ENCODE data around the gene CCDC32. TPM values are rescaled to one million over a fixed set of nuclear protein-coding genes. Genes with fewer than 3 reads are reported as not detected.

CCDC32 gene
- total RNA-seq, 1 experiment from 2014 or later, result 22.2 TPM

DNA sequence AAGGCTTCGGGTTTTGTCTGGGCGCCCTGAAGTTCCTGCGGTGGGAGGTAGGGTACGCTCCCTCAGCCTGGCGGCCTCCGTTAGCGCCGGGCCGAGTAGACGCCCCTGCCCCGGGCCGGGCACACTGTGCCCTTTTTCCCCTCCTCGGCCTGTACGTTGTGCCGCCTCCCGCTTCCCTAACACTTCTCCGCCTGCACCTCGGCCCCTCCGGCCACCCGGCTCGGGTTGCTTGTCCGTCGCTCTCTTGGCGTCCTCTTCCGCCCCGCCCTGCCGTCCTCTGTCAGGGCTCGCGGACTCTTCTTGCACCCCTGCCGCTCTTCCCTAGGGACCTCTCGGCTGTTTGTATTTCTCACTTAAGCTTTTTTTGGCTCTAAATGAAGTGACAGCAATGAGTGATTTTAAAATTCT, 29.6 kb upstream of the CCDC32 start:
- peaks cover 7% of the 10 kb centered on the region; the same call in 1 of the 2 replicates for H3F3A ChIP-seq (ENCODE audit: insufficient read depth, low read depth)
- H3K79me2 ChIP-seq (ENCODE audit: low read depth), result peaks cover 44% of the 10 kb centered on the region
- DNase-seq, result peak; percentile 37 to 63
- H3K4me1 ChIP-seq (replicated peaks; ENCODE audit: insufficient read depth), result peaks cover 8% of the 10 kb centered on the region; the same call in 1 of the 2 replicates
- TSS peak; percentile 74 for BruUV-seq (replicated peaks)
- TF ChIP-seq EZH2 (IDR thresholded peaks at IDR 0.05; ENCODE audit: low read depth), result no peak
- TF ChIP-seq, protein P1, sequence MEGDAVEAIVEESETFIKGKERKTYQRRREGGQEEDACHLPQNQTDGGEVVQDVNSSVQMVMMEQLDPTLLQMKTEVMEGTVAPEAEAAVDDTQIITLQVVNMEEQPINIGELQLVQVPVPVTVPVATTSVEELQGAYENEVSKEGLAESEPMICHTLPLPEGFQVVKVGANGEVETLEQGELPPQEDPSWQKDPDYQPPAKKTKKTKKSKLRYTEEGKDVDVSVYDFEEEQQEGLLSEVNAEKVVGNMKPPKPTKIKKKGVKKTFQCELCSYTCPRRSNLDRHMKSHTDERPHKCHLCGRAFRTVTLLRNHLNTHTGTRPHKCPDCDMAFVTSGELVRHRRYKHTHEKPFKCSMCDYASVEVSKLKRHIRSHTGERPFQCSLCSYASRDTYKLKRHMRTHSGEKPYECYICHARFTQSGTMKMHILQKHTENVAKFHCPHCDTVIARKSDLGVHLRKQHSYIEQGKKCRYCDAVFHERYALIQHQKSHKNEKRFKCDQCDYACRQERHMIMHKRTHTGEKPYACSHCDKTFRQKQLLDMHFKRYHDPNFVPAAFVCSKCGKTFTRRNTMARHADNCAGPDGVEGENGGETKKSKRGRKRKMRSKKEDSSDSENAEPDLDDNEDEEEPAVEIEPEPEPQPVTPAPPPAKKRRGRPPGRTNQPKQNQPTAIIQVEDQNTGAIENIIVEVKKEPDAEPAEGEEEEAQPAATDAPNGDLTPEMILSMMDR (conservative IDR thresholded peaks at IDR 0.05), result no peak
- CTCF ChIA-PET, result interaction anchor here (1.0 kb wide), 1 partner anchor 85 kb away, joined by 8 read pairs; no protein-coding TSS in a partner anchor
- H2AFZ ChIP-seq, result peak overlapping the region; percentile 97
- peak overlapping the region; percentile 88 for H3K27ac ChIP-seq
- no peaks in the 10 kb centered on the region for H3K27me3 ChIP-seq (ENCODE audit: insufficient read depth, low read depth)
- H3K4me2 ChIP-seq, result peak overlapping the region; percentile 98
- H4K20me1 ChIP-seq (ENCODE audit: insufficient read depth), result no peaks in the 10 kb centered on the region
- no peaks in the 10 kb centered on the region for H3K9me3 ChIP-seq (ENCODE audit: insufficient read depth, low read depth)
- no peaks in the 10 kb centered on the region for H3K36me3 ChIP-seq (ENCODE audit: low read depth)
- intact Hi-C loops (cut with micrococcal nuclease; ENCODE audit: unreplicated experiment), result loop anchor here (10.0 kb wide), 1 partner anchor 180 kb away; no protein-coding TSS in a partner anchor
- POLR2A ChIA-PET (ENCODE audit: unreplicated experiment), result interaction anchor here (0.6 kb wide), 1 partner anchor 254 kb away, joined by 4 read pairs; the partner anchor contains the start of gene CCDC9B
- H3K9me2 ChIP-seq (ENCODE audit: insufficient read depth), result no peaks in the 10 kb centered on the region
- H3K4me3 ChIP-seq, result peak overlapping the region; percentile 93

DNA sequence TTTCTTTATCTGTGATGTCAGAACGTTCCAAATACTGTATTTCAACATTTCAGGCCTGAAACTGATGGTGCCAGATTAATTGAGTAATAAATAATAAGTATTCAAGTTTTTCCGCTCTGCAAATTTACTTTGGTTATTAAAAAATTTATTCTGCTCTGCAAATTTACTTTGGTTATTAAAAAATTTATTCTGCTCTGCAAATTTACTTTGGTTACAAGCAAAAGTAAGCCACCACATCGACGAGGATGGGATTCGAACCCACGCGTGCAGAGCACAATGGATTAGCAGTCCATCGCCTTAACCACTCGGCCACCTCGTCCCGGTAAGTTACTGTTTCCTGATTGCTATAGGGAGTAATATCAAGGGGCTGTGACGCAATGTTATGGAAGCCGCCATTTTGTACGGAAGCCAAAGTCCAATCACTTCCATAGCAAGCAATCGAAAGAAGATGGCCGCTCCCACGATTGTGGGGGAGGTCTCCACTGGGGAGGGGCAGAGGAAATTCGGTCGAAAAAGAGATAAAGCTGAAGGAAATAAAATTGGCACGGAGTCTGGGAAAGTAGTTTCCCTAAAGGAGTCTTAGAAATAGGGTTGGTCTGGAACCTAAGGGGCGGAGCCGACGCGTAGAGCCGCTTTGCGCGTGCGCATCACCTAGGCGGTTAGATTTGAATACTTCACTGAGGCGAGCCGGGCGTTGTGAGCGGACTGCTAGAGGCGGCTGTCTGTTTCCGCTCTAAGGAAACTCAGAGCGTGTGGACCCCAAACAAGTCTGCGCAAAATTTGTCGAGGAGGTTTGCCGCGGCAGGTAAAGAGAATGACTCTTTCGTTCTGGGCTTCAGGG, 29.0 kb upstream of the CCDC32 start, which contains the start of gene KNL1:
TSS of gene KNL1 (plus strand) at position 662 of the 841 bp plus-strand sequence. CDS start 8,683 bp downstream, outside the sequence.
- Histone ChIP-seq H3K4me2 (peak within 1 kb of the TSS; percentile 98), H3K9me3 (ENCODE audit: insufficient read depth, low read depth) (no peaks in the 10 kb centered on the region), H3K4me3 (peak within 1 kb of the TSS; percentile 93), H3K79me2 (ENCODE audit: low read depth) (peaks cover 40% of the 10 kb centered on the region), H3K4me1 (replicated peaks; ENCODE audit: insufficient read depth) (peaks cover 8% of the 10 kb centered on the region; the same call in 1 of the 2 replicates), H3K27me3 (ENCODE audit: insufficient read depth, low read depth) (no peaks in the 10 kb centered on the region), H3F3A (ENCODE audit: insufficient read depth, low read depth) (peaks cover 9% of the 10 kb centered on the region; the same call in 1 of the 2 replicates), H3K27ac (peak within 1 kb of the TSS; percentile 88), H3K9me2 (ENCODE audit: insufficient read depth) (no peaks in the 10 kb centered on the region), H3K36me3 (ENCODE audit: low read depth) (no peaks in the 10 kb centered on the region), H2AFZ (peak within 1 kb of the TSS; percentile 97), H4K20me1 (ENCODE audit: insufficient read depth) (no peaks in the 10 kb centered on the region)
- no peak for TF ChIP-seq EZH2 (IDR thresholded peaks at IDR 0.05; ENCODE audit: low read depth)
- TF ChIP-seq, protein P1 (conservative IDR thresholded peaks at IDR 0.05), result no peak
- POLR2A ChIA-PET (ENCODE audit: unreplicated experiment), result no interaction called here
- BruUV-seq (replicated peaks), result TSS peak; percentile 44
- intact Hi-C loops (cut with micrococcal nuclease; ENCODE audit: unreplicated experiment), result loop anchor here (10.0 kb wide), 1 partner anchor 181 kb away; no protein-coding TSS in a partner anchor
- DNase-seq, result peak; percentile 79 to 94
- CTCF ChIA-PET, result no interaction called here

DNA sequence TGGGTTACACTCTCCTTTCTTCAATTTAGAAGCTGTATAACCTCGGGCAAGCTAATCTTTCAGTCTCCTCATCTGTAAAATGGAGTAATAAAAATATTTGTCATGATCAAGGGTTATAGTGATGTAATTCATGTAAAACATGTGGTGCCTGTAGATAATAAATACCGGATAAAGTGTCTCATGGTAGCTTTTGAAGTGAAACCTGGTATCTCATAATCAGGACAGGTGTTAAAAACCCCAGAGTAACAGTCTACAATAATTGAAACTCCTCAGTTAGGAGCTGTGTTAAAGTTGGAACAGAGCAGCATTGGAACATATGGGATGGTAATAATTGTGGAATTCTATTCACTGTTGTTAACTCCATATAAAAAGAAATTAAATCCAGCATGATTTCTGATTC, 28.3 kb upstream of the CCDC32 start:
- no peak overlapping the region for H2AFZ ChIP-seq
- DNase-seq, result no peak
- H3K27me3 ChIP-seq (ENCODE audit: insufficient read depth, low read depth), result no peaks in the 10 kb centered on the region
- H3K4me2 ChIP-seq, result peak overlapping the region; percentile 98
- POLR2A ChIA-PET (ENCODE audit: unreplicated experiment), result no interaction called here
- no TSS peak for BruUV-seq (replicated peaks)
- no peak for TF ChIP-seq EZH2 (IDR thresholded peaks at IDR 0.05; ENCODE audit: low read depth)
- TF ChIP-seq, protein P1 (conservative IDR thresholded peaks at IDR 0.05), result no peak
- peaks cover 8% of the 10 kb centered on the region; the same call in 1 of the 2 replicates for H3K4me1 ChIP-seq (replicated peaks; ENCODE audit: insufficient read depth)
- no peaks in the 10 kb centered on the region for H3K9me2 ChIP-seq (ENCODE audit: insufficient read depth)
- CTCF ChIA-PET, result no interaction called here
- intact Hi-C loops (cut with micrococcal nuclease; ENCODE audit: unreplicated experiment), result loop anchor here (10.0 kb wide), 1 partner anchor 182 kb away; no protein-coding TSS in a partner anchor
- H4K20me1 ChIP-seq (ENCODE audit: insufficient read depth), result no peaks in the 10 kb centered on the region
- no peaks in the 10 kb centered on the region for H3K36me3 ChIP-seq (ENCODE audit: low read depth)
- H3K4me3 ChIP-seq, result 0 out of 2 replicates have a peak overlapping the region, but pooled peaks have one; percentile 21
- H3K27ac ChIP-seq, result no peak overlapping the region
- peaks cover 9% of the 10 kb centered on the region; the same call in 1 of the 2 replicates for H3F3A ChIP-seq (ENCODE audit: insufficient read depth, low read depth)
- H3K79me2 ChIP-seq (ENCODE audit: low read depth), result peaks cover 33% of the 10 kb centered on the region
- H3K9me3 ChIP-seq (ENCODE audit: insufficient read depth, low read depth), result no peaks in the 10 kb centered on the region

Measured in PC-9 (cell line).